GM20000 (cell line): ENCODE measurements around the gene CADPS.

Experiments used
- DNase-seq: peaks from one replicate; pipeline ENCODE4 v3.0.0; 2012; ENCODE audit warnings: low spot score
- TF ChIP-seq, protein P1 (sequence below): IDR thresholded peaks from 2 replicates; pipeline ENCODE4 v1.5.1; 2012; ENCODE audit warnings: mild to moderate bottlenecking, control low read depth; ENCODE audit errors: extremely low read depth, missing control alignments

Gene CADPS

DNA sequence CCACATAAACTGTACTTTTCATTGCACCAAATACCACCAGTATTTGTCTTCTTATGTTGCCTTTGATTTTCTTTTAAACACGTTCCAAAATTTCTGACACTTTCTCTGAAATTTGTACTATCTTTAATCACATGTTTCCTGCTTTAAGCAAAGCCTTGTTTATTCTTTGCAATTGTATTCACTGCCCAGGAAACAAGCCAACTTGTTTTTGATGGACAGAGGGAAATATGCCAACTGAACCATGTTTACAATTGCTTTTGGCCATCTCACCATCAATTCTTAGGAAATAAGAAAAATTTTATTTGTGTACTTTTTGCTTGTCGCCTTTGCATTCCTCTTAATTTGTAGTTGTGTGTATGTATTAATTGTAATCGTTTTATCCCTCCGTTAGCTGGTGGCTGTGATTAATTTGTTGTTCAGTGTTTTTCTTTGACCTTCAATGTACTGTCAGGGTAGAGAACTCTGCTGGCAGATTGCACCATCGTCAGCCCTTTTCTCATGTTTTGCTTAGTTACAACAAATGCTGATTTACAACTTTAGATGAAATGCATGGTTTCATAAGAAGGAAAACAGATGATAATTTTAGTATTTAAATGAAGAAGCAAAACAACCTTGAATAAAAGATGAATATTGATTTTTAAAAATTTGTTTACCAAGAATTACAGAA lies 482.5 kb downstream of the CADPS start:
- TF ChIP-seq, protein P1, sequence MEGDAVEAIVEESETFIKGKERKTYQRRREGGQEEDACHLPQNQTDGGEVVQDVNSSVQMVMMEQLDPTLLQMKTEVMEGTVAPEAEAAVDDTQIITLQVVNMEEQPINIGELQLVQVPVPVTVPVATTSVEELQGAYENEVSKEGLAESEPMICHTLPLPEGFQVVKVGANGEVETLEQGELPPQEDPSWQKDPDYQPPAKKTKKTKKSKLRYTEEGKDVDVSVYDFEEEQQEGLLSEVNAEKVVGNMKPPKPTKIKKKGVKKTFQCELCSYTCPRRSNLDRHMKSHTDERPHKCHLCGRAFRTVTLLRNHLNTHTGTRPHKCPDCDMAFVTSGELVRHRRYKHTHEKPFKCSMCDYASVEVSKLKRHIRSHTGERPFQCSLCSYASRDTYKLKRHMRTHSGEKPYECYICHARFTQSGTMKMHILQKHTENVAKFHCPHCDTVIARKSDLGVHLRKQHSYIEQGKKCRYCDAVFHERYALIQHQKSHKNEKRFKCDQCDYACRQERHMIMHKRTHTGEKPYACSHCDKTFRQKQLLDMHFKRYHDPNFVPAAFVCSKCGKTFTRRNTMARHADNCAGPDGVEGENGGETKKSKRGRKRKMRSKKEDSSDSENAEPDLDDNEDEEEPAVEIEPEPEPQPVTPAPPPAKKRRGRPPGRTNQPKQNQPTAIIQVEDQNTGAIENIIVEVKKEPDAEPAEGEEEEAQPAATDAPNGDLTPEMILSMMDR: no peak
- DNase-seq: no peak

DNA sequence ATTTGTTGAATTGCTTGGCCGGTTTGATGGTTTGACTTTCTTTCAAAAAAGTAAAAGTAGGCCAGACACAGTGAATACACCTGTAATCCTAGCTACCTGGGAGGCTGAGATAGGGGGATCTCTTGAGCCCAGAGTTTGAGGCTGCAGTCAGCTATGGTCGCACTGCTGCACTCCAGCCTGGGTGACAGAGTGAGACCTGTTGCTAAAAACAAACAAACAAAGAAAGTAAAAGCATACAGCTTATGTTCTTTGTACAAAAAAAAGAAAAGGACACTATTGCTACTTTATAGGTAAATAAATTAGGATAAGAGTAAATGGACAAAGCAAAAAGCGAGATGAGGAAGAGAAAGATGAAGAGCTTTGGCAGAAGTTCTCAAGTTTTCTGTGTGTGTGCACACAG lies 488.0 kb downstream of the CADPS start:
- TF ChIP-seq, protein P1: no peak

DNA sequence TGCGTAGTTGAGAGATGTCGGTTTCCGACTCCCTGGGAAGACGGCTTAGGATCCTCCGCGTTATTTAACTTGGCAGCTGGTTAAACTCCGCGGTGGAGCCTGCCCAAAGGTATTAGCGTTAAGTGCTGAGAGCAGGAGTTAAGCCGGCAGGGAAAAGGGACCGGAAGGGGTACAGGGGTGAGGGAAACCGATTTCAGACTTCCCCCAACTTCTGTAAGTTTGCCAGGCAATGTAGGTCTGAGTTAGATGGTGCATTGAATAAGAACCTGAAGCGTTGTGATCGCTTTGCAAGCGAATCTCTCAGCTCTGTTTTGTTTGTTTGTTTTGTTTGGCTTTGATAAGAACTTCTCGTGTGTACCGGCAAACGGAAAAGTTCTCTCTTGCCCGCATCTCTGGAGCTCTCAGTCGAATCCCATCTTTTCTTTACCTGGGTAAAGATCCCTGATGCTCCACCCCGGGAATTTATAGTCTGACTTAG lies 495.9 kb downstream of the CADPS start:
- DNase-seq: no peak
- TF ChIP-seq, protein P1: no peak

More for the DNA sequence above, 488.0 kb downstream of the CADPS start:
- no peak for DNase-seq

DNA sequence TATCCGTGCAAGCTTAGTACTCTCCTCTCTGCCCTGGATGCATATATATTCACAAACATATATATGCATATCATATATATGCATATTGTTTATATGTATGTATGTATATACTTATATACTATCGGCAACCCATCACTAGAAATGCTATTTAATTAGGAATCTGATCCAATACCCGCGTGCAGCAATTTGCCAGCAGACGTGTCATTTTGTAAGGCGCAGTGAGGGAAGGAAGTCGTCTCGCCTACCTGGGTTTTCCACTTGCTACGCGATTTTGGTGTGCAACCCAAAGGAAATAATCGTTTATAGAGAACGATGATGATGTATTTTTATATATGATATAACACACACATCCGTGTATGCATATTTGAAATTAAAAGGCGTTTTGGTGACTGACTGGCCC lies 496.3 kb downstream of the CADPS start:
- no peak for DNase-seq
- TF ChIP-seq, protein P1: no peak

DNA sequence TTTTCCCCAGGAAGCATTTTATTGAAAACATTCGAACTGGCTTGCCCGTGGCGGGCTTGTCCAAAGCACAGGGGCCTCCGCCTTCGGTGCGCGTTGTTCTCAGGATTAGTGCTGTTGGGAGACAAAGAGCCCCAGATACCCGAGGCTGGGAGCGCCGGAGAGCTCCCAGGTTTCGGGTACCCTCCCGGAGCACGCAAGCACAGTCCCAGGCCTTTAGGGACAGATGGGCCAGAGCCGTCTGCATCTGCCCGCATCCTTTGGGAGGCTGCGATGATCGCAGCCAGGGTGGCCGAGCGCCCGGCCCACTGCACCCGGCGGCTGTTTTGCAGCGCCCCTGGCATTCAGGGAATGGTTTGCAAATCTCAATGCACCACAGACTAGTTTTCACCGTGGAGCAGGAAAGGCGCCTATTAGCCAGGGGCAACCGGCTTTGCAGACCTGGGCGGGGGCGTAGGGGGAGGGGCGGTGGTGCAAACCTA lies 496.9 kb downstream of the CADPS start:
- TF ChIP-seq, protein P1: no peak
- no peak for DNase-seq

DNA sequence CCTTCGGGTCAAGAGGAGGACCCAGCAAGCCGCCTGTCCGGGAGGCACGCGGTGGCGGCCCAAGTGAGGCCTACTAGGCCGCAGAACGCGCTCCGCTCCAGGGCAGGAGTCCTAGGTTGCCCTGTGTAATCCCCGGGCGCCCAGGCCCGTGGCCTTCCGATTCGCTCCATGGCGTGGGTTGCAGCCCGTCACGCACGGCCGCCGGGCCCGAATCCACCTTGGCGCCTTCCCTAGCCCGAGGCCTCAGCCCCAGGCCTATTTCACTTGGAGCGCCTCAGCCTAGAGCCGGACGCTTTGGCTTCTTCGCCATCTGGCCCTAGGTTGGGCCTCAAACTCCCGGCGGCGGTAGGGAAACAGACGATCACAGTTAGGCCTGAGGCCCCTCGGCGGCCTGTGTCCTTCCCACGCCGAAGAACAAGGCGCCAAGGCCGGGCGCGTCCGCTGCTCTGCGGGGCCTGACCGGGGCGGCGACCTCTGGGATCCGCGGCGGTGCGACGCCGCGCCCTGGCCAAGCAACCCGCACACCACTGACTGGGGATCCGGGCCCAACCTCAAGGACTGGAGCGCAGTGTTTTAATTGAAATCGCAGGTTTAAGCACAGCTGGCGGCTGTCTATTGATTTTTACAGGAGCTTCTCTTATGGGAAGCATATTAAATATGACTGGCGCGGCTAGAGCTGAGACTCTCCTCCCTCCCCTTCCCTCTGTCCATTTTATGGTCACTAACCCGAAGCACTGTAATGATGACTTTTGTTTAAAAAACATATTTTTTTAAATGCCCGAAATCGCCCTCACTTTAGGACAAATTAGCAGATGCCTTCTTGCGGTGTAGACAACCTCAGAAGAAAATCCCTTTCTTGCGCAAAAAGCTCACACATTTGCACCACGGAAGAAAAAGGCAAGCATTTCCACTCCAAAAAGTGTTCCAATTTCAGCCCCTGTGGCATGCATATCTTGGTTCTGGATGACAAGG lies 498.0 kb downstream of the CADPS start:
- TF ChIP-seq, protein P1: no peak
- peak; percentile 19 for DNase-seq

DNA sequence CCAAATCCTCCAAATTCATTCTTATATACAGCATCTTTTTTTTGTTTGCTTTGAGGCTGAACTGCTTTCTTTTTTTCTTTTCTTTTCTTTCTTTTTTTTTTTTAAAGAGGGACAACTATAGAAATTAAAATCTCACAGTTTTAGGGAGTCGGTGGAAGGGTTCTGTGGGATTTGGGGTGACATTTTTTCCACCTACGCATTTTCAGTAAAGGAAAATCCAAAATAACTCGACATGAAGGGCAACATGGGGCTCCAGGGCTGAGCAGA lies 498.8 kb downstream of the CADPS start:
- no peak for DNase-seq
- TF ChIP-seq, protein P1: no peak
